ENCODE data around the gene EFEMP1.

EFEMP1 gene

GRCh38 chr2:55923091-55923981, at the start of gene EFEMP1:
TSS of gene EFEMP1 (minus strand) at chr2:55923782. CDS start at chr2:55922440, 1,342 bp downstream.
- no peak for DNase-seq (ENCODE audit: low spot score)

GRCh38 chr2:55970500-55970899, 46.9 kb upstream of the EFEMP1 start:
- DNase-seq (ENCODE audit: low spot score) = no peak

- no peak for DNase-seq (ENCODE audit: low spot score)
Observed at GRCh38 chr2:55968941-55969340, 45.4 kb upstream of the EFEMP1 start.

- no peak for DNase-seq (ENCODE audit: low spot score)
Observed at GRCh38 chr2:55966401-55967118, 43.0 kb upstream of the EFEMP1 start.

- DNase-seq (ENCODE audit: low spot score) = no peak
Observed at GRCh38 chr2:55965966-55966365, 42.4 kb upstream of the EFEMP1 start.

- DNase-seq (ENCODE audit: low spot score) = no peak
Observed at GRCh38 chr2:55965276-55965675, 41.7 kb upstream of the EFEMP1 start.

GRCh38 chr2:55962915-55963314, 39.3 kb upstream of the EFEMP1 start:
- DNase-seq (ENCODE audit: low spot score) = no peak

- peak; percentile 28 for DNase-seq (ENCODE audit: low spot score)
Observed at GRCh38 chr2:55961318-55961911, 37.8 kb upstream of the EFEMP1 start.

GRCh38 chr2:55958756-55959155, 35.2 kb upstream of the EFEMP1 start:
- no peak for DNase-seq (ENCODE audit: low spot score)

- DNase-seq (ENCODE audit: low spot score) = no peak
Observed at GRCh38 chr2:55957142-55957541, 33.6 kb upstream of the EFEMP1 start.

GRCh38 chr2:55954306-55955035, 30.9 kb upstream of the EFEMP1 start:
- DNase-seq (ENCODE audit: low spot score) = no peak

- no peak for DNase-seq (ENCODE audit: low spot score)
Observed at GRCh38 chr2:55952415-55952814, 28.8 kb upstream of the EFEMP1 start.

GRCh38 chr2:55951533-55951932, 28.0 kb upstream of the EFEMP1 start:
- no peak for DNase-seq (ENCODE audit: low spot score)

- DNase-seq (ENCODE audit: low spot score) = no peak
Observed at GRCh38 chr2:55949613-55950012, 26.0 kb upstream of the EFEMP1 start.

- no peak for DNase-seq (ENCODE audit: low spot score)
Observed at GRCh38 chr2:55949211-55949610, 25.6 kb upstream of the EFEMP1 start.

GRCh38 chr2:55948176-55948923, 24.8 kb upstream of the EFEMP1 start:
- DNase-seq (ENCODE audit: low spot score) = no peak

- DNase-seq (ENCODE audit: low spot score) = no peak
Observed at GRCh38 chr2:55947752-55948151, 24.2 kb upstream of the EFEMP1 start.

- no peak for DNase-seq (ENCODE audit: low spot score)
Observed at GRCh38 chr2:55946793-55947192, 23.2 kb upstream of the EFEMP1 start.

- no peak for DNase-seq (ENCODE audit: low spot score)
Observed at GRCh38 chr2:55943466-55943865, 19.9 kb upstream of the EFEMP1 start.

- no peak for DNase-seq (ENCODE audit: low spot score)
Observed at GRCh38 chr2:55936351-55936750, 12.8 kb upstream of the EFEMP1 start.

GRCh38 chr2:55934337-55934736, 10.8 kb upstream of the EFEMP1 start:
- no peak for DNase-seq (ENCODE audit: low spot score)
